GM06990 (cell line): Measurements from ENCODE around the gene SLC10A7.

Experiments used
- DNase-seq: peaks from one replicate; pipeline ENCODE4 v3.0.0-alpha.2; 2011; ENCODE audit not compliant: insufficient read length; ENCODE audit errors: extremely low read depth
- H3K27me3 ChIP-seq: replicated peaks from 2 replicates; pipeline ENCODE4 v1.6.0; 2011; ENCODE audit warnings: low read length; ENCODE audit not compliant: control insufficient read depth, insufficient read depth
- H3K36me3 ChIP-seq: 2 replicates; pipeline ENCODE4 v1.5.1; 2011; ENCODE audit warnings: low read length; ENCODE audit not compliant: control insufficient read depth, insufficient read depth
- H3K4me3 ChIP-seq: replicated peaks from 2 replicates; pipeline ENCODE4 v1.5.1; 2011; ENCODE audit warnings: low read depth, mild to moderate bottlenecking, control low read depth, low read length
- TF ChIP-seq, protein P1 (sequence below): IDR thresholded peaks from 2 replicates; pipeline ENCODE4 v1.5.1; 2011; ENCODE audit warnings: low read length, control low read depth, mild to moderate bottlenecking, inconsistent platforms; ENCODE audit not compliant: insufficient read depth, poor library complexity, severe bottlenecking

Gene SLC10A7

GRCh38 chr4:146245246-146245645, 276.5 kb downstream of the SLC10A7 start:
- TF ChIP-seq, protein P1, sequence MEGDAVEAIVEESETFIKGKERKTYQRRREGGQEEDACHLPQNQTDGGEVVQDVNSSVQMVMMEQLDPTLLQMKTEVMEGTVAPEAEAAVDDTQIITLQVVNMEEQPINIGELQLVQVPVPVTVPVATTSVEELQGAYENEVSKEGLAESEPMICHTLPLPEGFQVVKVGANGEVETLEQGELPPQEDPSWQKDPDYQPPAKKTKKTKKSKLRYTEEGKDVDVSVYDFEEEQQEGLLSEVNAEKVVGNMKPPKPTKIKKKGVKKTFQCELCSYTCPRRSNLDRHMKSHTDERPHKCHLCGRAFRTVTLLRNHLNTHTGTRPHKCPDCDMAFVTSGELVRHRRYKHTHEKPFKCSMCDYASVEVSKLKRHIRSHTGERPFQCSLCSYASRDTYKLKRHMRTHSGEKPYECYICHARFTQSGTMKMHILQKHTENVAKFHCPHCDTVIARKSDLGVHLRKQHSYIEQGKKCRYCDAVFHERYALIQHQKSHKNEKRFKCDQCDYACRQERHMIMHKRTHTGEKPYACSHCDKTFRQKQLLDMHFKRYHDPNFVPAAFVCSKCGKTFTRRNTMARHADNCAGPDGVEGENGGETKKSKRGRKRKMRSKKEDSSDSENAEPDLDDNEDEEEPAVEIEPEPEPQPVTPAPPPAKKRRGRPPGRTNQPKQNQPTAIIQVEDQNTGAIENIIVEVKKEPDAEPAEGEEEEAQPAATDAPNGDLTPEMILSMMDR = no peak
- H3K4me3 ChIP-seq = no peak overlapping the region
- H3K27me3 ChIP-seq = no peaks in the 10 kb centered on the region
- no peaks in the 10 kb centered on the region for H3K36me3 ChIP-seq
- no peak for DNase-seq

DNA sequence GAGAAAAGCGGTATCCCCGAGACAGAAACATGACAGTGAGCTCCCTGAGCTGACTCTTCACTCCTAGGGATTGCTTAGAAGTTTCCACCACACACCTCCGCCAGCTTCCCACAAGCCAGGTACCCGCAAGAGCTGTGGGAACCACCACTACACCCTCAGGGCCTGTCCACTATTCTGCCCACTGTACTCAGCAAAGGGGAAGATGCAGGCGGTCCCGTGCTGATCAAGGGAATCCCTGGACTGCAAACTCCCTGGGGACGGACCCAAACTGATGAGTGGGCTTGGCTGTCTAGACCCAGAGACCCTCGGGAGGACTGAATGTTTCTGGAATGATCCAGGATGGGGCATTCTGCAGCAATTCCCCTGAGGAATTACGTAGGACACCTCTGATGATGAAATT, 277.2 kb downstream of the SLC10A7 start:
- H3K4me3 ChIP-seq = no peak overlapping the region
- no peak for DNase-seq
- H3K27me3 ChIP-seq = no peaks in the 10 kb centered on the region
- H3K36me3 ChIP-seq = no peaks in the 10 kb centered on the region
- TF ChIP-seq, protein P1 = no peak

- H3K27me3 ChIP-seq = no peaks in the 10 kb centered on the region
- no peak overlapping the region; the same call in 1 of the 2 replicates for H3K4me3 ChIP-seq
- TF ChIP-seq, protein P1 = no peak
- DNase-seq = no peak
- no peaks in the 10 kb centered on the region for H3K36me3 ChIP-seq
These were observed 277.9 kb downstream of the SLC10A7 start for GRCh38 chr4:146243883-146244277.

- no peaks in the 10 kb centered on the region for H3K27me3 ChIP-seq
- TF ChIP-seq, protein P1 = peak; percentile 97
- H3K4me3 ChIP-seq = no peak overlapping the region; the same call in 1 of the 2 replicates
- peak; percentile 81 for DNase-seq
- no peaks in the 10 kb centered on the region for H3K36me3 ChIP-seq
These were observed 278.4 kb downstream of the SLC10A7 start for GRCh38 chr4:146243141-146243882.

DNA sequence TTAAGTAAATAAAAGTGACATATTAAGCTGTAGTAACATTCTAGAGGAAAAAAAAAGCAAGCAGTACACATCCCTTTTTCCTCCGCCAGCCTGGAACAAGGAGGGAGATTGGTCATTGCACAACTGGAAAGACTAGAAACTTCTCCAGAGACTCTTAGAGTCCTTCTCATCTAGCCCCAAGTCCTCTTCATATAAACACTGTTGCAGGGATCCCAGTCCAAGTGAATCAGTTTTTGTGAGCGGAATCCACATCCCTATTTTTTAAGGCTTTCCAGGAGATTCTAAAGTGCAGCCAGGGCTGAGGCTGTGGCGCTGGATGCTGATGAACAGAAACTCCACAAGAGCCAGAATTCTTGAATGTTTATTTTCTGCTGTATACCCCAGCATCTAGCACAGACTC, 283.6 kb downstream of the SLC10A7 start:
- no peaks in the 10 kb centered on the region for H3K27me3 ChIP-seq
- TF ChIP-seq, protein P1 = no peak
- no peak for DNase-seq
- H3K4me3 ChIP-seq = no peak overlapping the region
- H3K36me3 ChIP-seq = no peaks in the 10 kb centered on the region
